Effector memory CD4-positive, alpha-beta T cell (primary cell): Measurements from ENCODE around the gene UROC1.

ENCODE experiments used
- DNase-seq, 3 donors: peaks; one replicate each; pipeline ENCODE4 v3.0.0-alpha.2; 2020
- H3K27ac ChIP-seq: 2 replicates; pipeline ENCODE4 v1.7.0; 2013; ENCODE audit warnings: mild to moderate bottlenecking, low read length, moderate library complexity; ENCODE audit not compliant: insufficient read depth, poor library complexity, severe bottlenecking
- H3K27me3 ChIP-seq: replicated peaks from 2 replicates; pipeline ENCODE4 v1.7.0; 2013; ENCODE audit warnings: mild to moderate bottlenecking, low read length; ENCODE audit not compliant: insufficient read depth, control insufficient read depth, poor library complexity, severe bottlenecking
- H3K36me3 ChIP-seq: 2 replicates; pipeline ENCODE4 v1.7.0; 2013; ENCODE audit warnings: mild to moderate bottlenecking, low read length, moderate library complexity; ENCODE audit not compliant: control insufficient read depth, insufficient read depth
- H3K4me1 ChIP-seq: 2 replicates; pipeline ENCODE4 v1.7.0; 2013; ENCODE audit warnings: low read length, mild to moderate bottlenecking; ENCODE audit not compliant: control insufficient read depth, insufficient read depth, poor library complexity, severe bottlenecking
- H3K4me3 ChIP-seq: 2 replicates; pipeline ENCODE4 v1.7.0; 2013; ENCODE audit warnings: low read length, low read depth, mild to moderate bottlenecking; ENCODE audit not compliant: insufficient read depth, poor library complexity, severe bottlenecking
- H3K9me3 ChIP-seq: 2 replicates; pipeline ENCODE4 v1.7.0; 2013; ENCODE audit warnings: mild to moderate bottlenecking, low read length, moderate library complexity; ENCODE audit not compliant: control insufficient read depth

The UROC1 gene

GRCh38 chr3:126436826-126437717, 80.5 kb downstream of the UROC1 start:
- Histone ChIP-seq H3K4me3 (no peak overlapping the region), H3K27ac (no peak overlapping the region), H3K27me3 (no peaks in the 10 kb centered on the region), H3K4me1 (no peaks in the 10 kb centered on the region), H3K36me3 (peaks cover 36% of the 10 kb centered on the region), H3K9me3 (no peaks in the 10 kb centered on the region)
- no peak for DNase-seq

DNA sequence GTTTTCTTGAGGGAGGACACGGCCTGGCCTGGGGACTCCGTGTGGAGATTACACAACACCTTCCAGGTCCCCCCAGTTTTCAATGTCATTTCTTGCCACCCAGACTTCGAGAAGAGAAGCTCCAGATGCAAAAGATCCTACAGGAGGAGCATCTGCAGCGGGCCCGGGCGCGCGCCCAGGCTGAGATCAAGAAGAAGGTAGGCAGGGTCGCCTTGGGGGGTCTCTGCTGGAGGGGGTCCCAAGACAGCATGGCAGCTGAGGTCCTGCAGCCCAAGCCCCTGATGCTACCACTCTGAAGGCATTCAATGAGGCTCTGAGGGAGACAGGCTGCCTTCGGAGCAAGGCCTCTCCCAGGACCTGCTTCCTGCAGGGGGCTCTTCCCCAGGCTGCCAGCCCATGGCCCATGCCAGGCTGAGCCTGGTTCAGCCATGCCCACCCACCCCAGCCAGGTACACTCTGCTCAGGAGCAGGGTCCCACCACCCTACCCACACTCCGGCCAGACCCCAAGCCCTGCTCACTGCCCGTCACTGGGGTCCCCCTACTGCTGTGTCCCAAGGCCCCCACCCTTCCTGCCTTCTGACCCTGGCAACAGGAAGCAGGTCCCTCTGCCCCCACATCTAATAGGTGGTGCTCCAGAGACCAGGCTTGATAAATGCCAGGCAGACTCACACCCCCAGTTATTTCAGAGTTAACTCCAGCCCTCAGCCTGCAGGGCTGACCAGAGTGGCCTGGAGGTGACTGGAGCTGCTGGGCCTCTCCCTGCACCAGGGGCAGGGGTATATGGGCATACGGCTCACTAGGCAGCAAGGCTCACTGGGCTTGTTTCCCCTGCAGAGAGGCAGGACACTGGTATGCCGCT, 81.9 kb downstream of the UROC1 start:
- Histone ChIP-seq H3K4me1 (no peaks in the 10 kb centered on the region), H3K27me3 (no peaks in the 10 kb centered on the region), H3K36me3 (peaks cover 30% of the 10 kb centered on the region), H3K9me3 (no peaks in the 10 kb centered on the region), H3K27ac (no peak overlapping the region), H3K4me3 (no peak overlapping the region)
- DNase-seq: no peak

- no peaks in the 10 kb centered on the region for H3K27me3 ChIP-seq
These were observed 82.6 kb downstream of the UROC1 start for GRCh38 chr3:126434931-126435411.

GRCh38 chr3:126434264-126434590, 83.3 kb downstream of the UROC1 start:
- no peak for DNase-seq
- Histone ChIP-seq H3K27ac (no peak overlapping the region), H3K9me3 (no peaks in the 10 kb centered on the region), H3K36me3 (peaks cover 22% of the 10 kb centered on the region), H3K4me1 (no peaks in the 10 kb centered on the region), H3K4me3 (no peak overlapping the region), H3K27me3 (no peaks in the 10 kb centered on the region)

More at GRCh38 chr3:126434931-126435411, 82.6 kb downstream of the UROC1 start:
- DNase-seq: no peak
- Histone ChIP-seq H3K27ac (no peak overlapping the region), H3K9me3 (no peaks in the 10 kb centered on the region), H3K4me3 (no peak overlapping the region), H3K36me3 (peaks cover 29% of the 10 kb centered on the region), H3K4me1 (no peaks in the 10 kb centered on the region)

GRCh38 chr3:126433496-126434263, 83.9 kb downstream of the UROC1 start:
- Histone ChIP-seq H3K9me3 (no peaks in the 10 kb centered on the region), H3K4me3 (no peak overlapping the region), H3K4me1 (no peaks in the 10 kb centered on the region), H3K27ac (no peak overlapping the region), H3K36me3 (peaks cover 19% of the 10 kb centered on the region), H3K27me3 (no peaks in the 10 kb centered on the region)
- DNase-seq: no peak

- Histone ChIP-seq H3K36me3 (peaks cover 16% of the 10 kb centered on the region), H3K27ac (no peak overlapping the region), H3K27me3 (no peaks in the 10 kb centered on the region), H3K4me3 (no peak overlapping the region), H3K4me1 (no peaks in the 10 kb centered on the region), H3K9me3 (no peaks in the 10 kb centered on the region)
- DNase-seq: no peak
These were observed 84.5 kb downstream of the UROC1 start for GRCh38 chr3:126433105-126433430.

DNA sequence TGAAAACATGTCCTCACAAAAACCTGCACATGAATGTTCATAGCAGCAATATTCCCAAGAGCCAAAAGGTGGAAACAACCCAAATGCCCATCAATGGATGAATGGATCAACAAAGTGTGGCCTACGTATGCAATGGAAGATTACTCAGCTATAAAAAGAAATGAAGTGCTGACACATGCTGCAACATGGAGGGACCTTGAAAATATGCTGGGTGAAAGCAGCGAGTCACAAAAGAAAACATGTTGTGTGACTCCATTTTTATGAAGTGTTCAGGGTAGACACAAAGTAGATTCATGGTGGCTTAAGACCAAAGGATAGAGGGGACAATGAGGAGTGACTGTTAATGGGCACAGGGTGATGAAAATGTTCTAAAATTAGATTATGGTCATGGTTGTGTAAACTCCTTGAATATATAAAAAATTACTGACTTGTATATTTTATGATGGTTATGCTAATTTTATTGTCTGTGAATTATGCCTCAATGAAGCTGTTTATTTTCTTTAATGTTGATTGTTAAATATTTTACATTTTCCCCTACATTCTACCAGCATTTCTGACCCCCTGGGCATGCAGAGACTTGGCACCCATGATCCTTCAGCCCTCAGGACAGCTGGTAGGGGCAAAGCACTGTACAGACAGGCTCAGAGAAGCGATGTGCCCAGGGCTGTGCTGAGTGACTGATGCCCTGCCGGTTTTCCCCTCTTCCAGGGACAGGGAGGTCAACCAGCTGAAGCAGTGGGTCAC, 85.0 kb downstream of the UROC1 start:
- Histone ChIP-seq H3K9me3 (no peaks in the 10 kb centered on the region), H3K27me3 (no peaks in the 10 kb centered on the region), H3K4me3 (no peak overlapping the region), H3K4me1 (no peaks in the 10 kb centered on the region), H3K36me3 (peaks cover 16% of the 10 kb centered on the region), H3K27ac (no peak overlapping the region)
- no peak for DNase-seq
